Measurements from ENCODE around the gene TCP11. TPM values are rescaled to one million over a fixed set of nuclear protein-coding genes. Genes with fewer than 3 reads are reported as not detected.

TCP11 gene
- polyA plus RNA-seq, 1 of the 3 experiments (the other 2 are of a cell fraction), result 0.16 TPM

Small RNAs within 50 kb of the gene (small RNA-seq; reads per million reads assigned to genes)
- 0 reads per million in 7 experiments for gene AL138721.1

Other genes with a start within 250 kb of the TCP11 start
- gene SCUBE3, start 72.6 kb upstream of the TCP11 start, polyA plus RNA-seq (2012; rRNA removed), result 1.8 and 2.0 TPM in 2 replicates
- 19.7 and 22.4 TPM in 2 replicates for gene ZNF76, start 118.4 kb upstream of the TCP11 start, polyA plus RNA-seq (2012; rRNA removed)
- gene DEF6, start 156.5 kb upstream of the TCP11 start, polyA plus RNA-seq (2012; rRNA removed), result 0.13 and 0.16 TPM in 2 replicates
- gene PPARD, start 201.2 kb upstream of the TCP11 start, polyA plus RNA-seq (2012; rRNA removed), result 11.5 and 13.3 TPM in 2 replicates

Measured in SK-N-SH (cell line).